DND-41 (cell line): Measurements from ENCODE around the gene MB.

Experiments used
- ATAC-seq: fragments of 200-7000 bp; cut with Tn5 transposase; 3 replicates; pipeline ENCODE4 v1.9.1; 2021; ENCODE audit warnings: low read depth; ENCODE audit not compliant: insufficient read depth
- DNase-seq: peaks from one replicate; pipeline ENCODE4 v3.0.0-alpha.2; 2020
- H2AFZ ChIP-seq: 2 replicates; pipeline ENCODE4 v1.6.0; 2012; ENCODE audit warnings: low read depth, low read length
- H3K27ac ChIP-seq: 2 replicates; pipeline ENCODE4 v1.5.1; 2012; ENCODE audit warnings: low read length, inconsistent platforms
- H3K27me3 ChIP-seq: fragments of 200-600 bp; sonication (generic); 2 replicates; pipeline ENCODE4 v1.6.0; 2012; ENCODE audit warnings: low read length, mild to moderate bottlenecking, inconsistent platforms; ENCODE audit not compliant: insufficient read depth, poor library complexity
- H3K36me3 ChIP-seq: 2 replicates; pipeline ENCODE4 v1.5.1; 2012; ENCODE audit warnings: low read length, inconsistent platforms; ENCODE audit not compliant: insufficient read depth
- H3K4me1 ChIP-seq: 2 replicates; pipeline ENCODE4 v1.5.1; 2012; ENCODE audit warnings: mild to moderate bottlenecking, low read length; ENCODE audit not compliant: insufficient read depth
- H3K4me2 ChIP-seq: 2 replicates; pipeline ENCODE4 v1.6.0; 2012; ENCODE audit warnings: mild to moderate bottlenecking, moderate library complexity, low read length, inconsistent platforms; ENCODE audit not compliant: insufficient read depth
- H3K4me3 ChIP-seq, 2 experiments: fragments of 200-600 bp in 1 of 2; shearing (Covaris generic) in 1 of 2; 2 replicates each; pipeline ENCODE4 v1.5.1; 2012 to 2016; ENCODE audit warnings: inconsistent platforms in 2 of 2, low read length in 2 of 2, mild to moderate bottlenecking in 2 of 2, low read depth in 1 of 2, moderate library complexity in 1 of 2
- H3K79me2 ChIP-seq: 2 replicates; pipeline ENCODE4 v1.6.0; 2012; ENCODE audit warnings: low read length, inconsistent platforms; ENCODE audit not compliant: insufficient read depth
- H3K9ac ChIP-seq: 2 replicates; pipeline ENCODE4 v1.6.0; 2012; ENCODE audit warnings: low read depth, mild to moderate bottlenecking, inconsistent platforms, low read length, moderate library complexity
- H3K9me3 ChIP-seq: 2 replicates; pipeline ENCODE4 v1.5.1; 2012; ENCODE audit warnings: low read length, moderate library complexity, mild to moderate bottlenecking, inconsistent platforms; ENCODE audit not compliant: insufficient read depth, severe bottlenecking
- H4K20me1 ChIP-seq: 2 replicates; pipeline ENCODE4 v1.6.0; 2012; ENCODE audit warnings: low read length; ENCODE audit not compliant: insufficient read depth
- EZH2 ChIP-seq: IDR thresholded peaks from 3 replicates; pipeline ENCODE4 v1.6.1; 2012; ENCODE audit warnings: borderline replicate concordance, low read depth, mild to moderate bottlenecking, moderate library complexity, low read length, inconsistent platforms; ENCODE audit not compliant: severe bottlenecking
- TF ChIP-seq, protein P1 (sequence below): IDR thresholded peaks from 2 replicates; pipeline ENCODE4 v1.5.1; 2012; ENCODE audit warnings: borderline replicate concordance, low read length, moderate library complexity, mild to moderate bottlenecking; ENCODE audit not compliant: poor library complexity, severe bottlenecking; ENCODE audit errors: extremely low read depth

The MB gene

DNA sequence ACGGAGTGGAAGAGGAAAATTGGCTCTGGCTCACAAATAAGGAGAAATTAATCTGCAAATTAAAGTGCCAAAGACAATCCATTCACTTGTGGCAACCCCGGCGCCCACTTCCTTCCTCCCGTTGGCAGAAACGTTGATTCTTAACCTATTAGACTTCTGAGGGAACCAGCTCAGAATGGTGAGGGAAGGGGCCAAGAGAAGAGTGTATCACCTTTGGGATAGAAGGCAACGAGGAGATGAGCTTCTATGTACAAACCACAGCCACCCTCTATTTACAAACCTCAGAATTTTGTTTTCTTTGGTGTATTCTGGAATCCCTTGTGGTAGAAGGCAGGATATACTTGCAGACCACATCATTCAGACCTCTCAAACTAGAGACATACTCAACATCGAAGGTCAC, 1.1 kb downstream of the MB start:
- H3K36me3 ChIP-seq: no peaks in the 10 kb centered on the region
- H3K4me2 ChIP-seq: no peak overlapping the region
- ATAC-seq (peak; percentile 68), DNase-seq (peak; percentile 33)
- no peaks in the 10 kb centered on the region for H3K79me2 ChIP-seq
- no peak overlapping the region for H3K4me3 ChIP-seq
- H3K27me3 ChIP-seq: no peaks in the 10 kb centered on the region
- TF ChIP-seq EZH2: no peak
- no peaks in the 10 kb centered on the region for H3K9me3 ChIP-seq
- H3K27ac ChIP-seq: no peak overlapping the region
- H3K4me1 ChIP-seq: peaks cover 11% of the 10 kb centered on the region; the same call in 1 of the 2 replicates
- H3K9ac ChIP-seq: no peak overlapping the region
- H4K20me1 ChIP-seq: no peaks in the 10 kb centered on the region
- no peak overlapping the region for H2AFZ ChIP-seq

DNA sequence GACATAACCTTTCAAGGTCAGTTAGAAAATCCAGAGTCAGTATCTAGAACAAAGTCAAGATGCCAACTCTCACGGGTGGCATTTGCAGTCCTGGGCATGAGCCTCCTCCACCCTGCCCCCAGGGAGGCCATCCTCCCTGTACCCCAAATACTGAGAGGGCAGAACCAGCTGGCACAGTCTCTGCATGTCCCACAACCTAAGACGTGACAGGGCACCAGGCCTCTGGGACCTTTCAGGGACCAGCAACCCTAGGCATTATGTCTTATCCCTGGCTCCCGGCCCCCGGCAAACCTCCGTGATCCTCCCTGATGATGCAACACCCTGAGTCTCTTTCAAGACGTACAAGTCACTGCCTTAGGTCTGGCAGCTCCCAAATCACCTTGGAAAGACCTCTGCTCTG, 2.0 kb downstream of the MB start:
- no peak overlapping the region for H3K4me2 ChIP-seq

DNA sequence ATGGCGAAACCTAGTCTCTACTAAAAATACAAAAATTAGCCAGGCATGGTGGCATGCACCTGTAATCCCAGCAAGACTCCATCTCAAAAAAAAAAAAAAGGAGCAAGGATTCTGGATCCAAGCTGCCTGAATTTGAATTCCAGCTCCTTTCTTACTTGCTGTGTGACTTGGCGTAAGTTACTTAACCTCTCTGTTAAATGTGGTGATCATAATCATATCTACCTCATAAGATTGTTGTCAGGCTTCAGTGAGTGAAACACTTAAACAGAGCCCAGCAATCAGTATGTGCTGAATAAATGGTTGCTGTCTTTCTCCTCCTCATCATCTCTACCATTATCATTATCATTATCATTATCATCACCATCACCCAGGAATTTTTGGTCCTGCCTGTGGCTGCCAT, 2.7 kb downstream of the MB start:
- Histone ChIP-seq H3K9me3 (no peaks in the 10 kb centered on the region), H3K27me3 (no peaks in the 10 kb centered on the region), H3K27ac (no peak overlapping the region), H2AFZ (no peak overlapping the region), H3K4me1 (peaks cover 11% of the 10 kb centered on the region; the same call in 1 of the 2 replicates), H3K79me2 (no peaks in the 10 kb centered on the region), H3K4me2 (no peak overlapping the region), H3K4me3 (no peak overlapping the region), H4K20me1 (no peaks in the 10 kb centered on the region), H3K36me3 (no peaks in the 10 kb centered on the region), H3K9ac (no peak overlapping the region)
- no peak for TF ChIP-seq EZH2
- TF ChIP-seq, protein P1, sequence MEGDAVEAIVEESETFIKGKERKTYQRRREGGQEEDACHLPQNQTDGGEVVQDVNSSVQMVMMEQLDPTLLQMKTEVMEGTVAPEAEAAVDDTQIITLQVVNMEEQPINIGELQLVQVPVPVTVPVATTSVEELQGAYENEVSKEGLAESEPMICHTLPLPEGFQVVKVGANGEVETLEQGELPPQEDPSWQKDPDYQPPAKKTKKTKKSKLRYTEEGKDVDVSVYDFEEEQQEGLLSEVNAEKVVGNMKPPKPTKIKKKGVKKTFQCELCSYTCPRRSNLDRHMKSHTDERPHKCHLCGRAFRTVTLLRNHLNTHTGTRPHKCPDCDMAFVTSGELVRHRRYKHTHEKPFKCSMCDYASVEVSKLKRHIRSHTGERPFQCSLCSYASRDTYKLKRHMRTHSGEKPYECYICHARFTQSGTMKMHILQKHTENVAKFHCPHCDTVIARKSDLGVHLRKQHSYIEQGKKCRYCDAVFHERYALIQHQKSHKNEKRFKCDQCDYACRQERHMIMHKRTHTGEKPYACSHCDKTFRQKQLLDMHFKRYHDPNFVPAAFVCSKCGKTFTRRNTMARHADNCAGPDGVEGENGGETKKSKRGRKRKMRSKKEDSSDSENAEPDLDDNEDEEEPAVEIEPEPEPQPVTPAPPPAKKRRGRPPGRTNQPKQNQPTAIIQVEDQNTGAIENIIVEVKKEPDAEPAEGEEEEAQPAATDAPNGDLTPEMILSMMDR: no peak
- ATAC-seq (no peak), DNase-seq (no peak)

More for the DNA sequence above, 2.0 kb downstream of the MB start:
- Histone ChIP-seq H3K79me2 (no peaks in the 10 kb centered on the region), H3K27me3 (no peaks in the 10 kb centered on the region), H3K9ac (no peak overlapping the region), H3K4me1 (peaks cover 11% of the 10 kb centered on the region; the same call in 1 of the 2 replicates), H4K20me1 (no peaks in the 10 kb centered on the region), H2AFZ (no peak overlapping the region), H3K36me3 (no peaks in the 10 kb centered on the region), H3K27ac (no peak overlapping the region), H3K4me3 (no peak overlapping the region), H3K9me3 (no peaks in the 10 kb centered on the region)
- ATAC-seq (no peak), DNase-seq (no peak)
- TF ChIP-seq EZH2: no peak
- TF ChIP-seq, protein P1: no peak

DNA sequence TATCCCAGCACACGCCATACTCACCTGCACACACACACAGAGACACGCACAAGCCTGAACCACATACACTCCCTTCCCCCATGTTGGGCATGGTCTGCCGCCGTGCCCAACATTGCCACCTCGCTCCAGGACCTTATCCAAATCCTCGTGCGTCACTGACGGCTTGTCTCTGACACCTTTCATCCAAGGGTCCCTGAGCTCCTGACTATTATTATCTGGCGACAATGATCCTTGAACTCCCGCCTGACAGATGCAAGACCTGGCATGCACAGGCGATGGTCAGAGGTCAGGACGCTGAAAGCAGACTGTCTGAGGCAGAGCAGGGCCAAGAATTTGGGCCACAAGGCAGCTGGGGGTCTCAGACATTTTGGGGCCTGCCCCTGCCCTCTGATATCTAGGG, 4.2 kb downstream of the MB start:
- ATAC-seq: no peak
- Histone ChIP-seq H3K36me3 (no peaks in the 10 kb centered on the region), H3K27ac (no peak overlapping the region), H4K20me1 (no peaks in the 10 kb centered on the region), H3K4me1 (peaks cover 11% of the 10 kb centered on the region; the same call in 1 of the 2 replicates), H3K9ac (no peak overlapping the region), H2AFZ (no peak overlapping the region), H3K9me3 (no peaks in the 10 kb centered on the region), H3K4me2 (no peak overlapping the region), H3K79me2 (no peaks in the 10 kb centered on the region), H3K27me3 (no peaks in the 10 kb centered on the region), H3K4me3 (no peak overlapping the region)
- no peak for DNase-seq
- TF ChIP-seq EZH2: no peak
- TF ChIP-seq, protein P1: no peak
